T-helper 2 cell treated with Interferon-gamma antibody and Interleukin-4, amounts not matched to agents 100 ng/mL and 5 ng/mL, for 36 hours (primary cell): ENCODE data around the gene INPP5J. TPM values are rescaled to one million over a fixed set of nuclear protein-coding genes. Genes with fewer than 3 reads are reported as not detected.
"Not testable (repeated sequence)": the region's sequence is repeated elsewhere in the genome, so short reads cannot be mapped to it uniquely, and the experiment has no call there.

ENCODE experiments used
- intact Hi-C: fragments of 100-400 bp; cut with micrococcal nuclease; formaldehyde crosslinking; loops from one replicate; pipeline ENCODE4 v1.15.1; 2023
- total RNA-seq: library from RNA; stranded (reverse); gene quantifications from 2 replicates; pipeline ENCODE4 v1.2.3, GENCODE V29; 2022

Gene INPP5J
- total RNA-seq, 1 donor from 2014 or later: not detected

DNA sequence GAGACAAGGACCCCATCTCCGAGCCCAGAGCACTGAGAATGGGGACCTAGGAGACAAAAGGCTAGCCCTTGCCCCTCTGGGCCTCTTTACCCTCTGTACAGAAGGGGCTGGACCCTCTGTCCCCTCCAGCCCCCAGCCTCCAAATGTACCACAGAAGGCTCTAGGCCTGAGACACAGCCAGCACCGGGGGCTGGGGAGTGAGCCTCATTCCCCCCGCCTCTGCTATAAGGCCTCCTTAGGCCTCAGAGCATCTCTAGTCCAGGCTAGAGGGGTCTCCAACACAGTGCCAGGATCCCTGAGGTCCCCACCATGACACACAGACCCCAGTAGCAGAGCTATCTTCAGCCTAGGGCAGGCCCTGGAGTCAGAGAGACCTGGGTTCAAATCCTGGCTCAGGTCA, 36.8 kb upstream of the INPP5J start:
- intact Hi-C loops: loop anchor here (2.0 to 10.0 kb wide), 5 partner anchors 79 to 451 kb away; partner anchors contain the start of genes PATZ1, PIK3IP1, RNF185 and SLC35E4

DNA sequence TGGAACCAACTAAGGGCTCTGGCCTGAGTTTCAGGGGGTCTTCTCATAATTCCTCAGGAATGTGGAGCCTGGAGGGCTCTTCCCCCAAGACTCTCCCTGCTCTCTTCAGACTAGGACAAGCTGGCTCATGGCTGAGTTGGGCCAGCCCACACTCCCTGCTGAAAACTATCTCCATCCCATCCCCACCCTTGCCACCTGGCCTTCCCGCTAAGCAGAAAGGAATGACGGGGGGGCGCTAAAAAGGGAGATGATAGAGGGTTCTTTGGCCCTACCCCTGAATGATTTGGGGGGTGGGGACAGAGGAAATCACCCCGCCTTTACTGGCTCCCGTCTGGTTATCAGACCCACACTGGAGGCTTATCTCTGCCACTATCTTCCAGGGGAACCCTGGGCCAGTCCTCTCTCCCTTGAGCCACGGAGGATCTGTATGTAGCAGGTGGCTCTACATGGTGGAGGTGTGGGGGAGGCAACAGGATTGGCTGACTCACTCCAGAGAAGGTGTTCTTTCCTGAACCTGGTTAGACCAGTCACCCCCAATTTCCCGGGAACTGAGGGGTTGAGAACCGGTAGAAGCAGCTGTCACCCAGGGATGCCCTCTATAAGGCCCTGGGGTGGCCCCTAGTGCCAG, 35.9 kb upstream of the INPP5J start:
- intact Hi-C loops: loop anchor here (10.0 kb wide), 3 partner anchors 78 to 258 kb away; partner anchors contain the start of genes PATZ1, PIK3IP1 and RNF185

DNA sequence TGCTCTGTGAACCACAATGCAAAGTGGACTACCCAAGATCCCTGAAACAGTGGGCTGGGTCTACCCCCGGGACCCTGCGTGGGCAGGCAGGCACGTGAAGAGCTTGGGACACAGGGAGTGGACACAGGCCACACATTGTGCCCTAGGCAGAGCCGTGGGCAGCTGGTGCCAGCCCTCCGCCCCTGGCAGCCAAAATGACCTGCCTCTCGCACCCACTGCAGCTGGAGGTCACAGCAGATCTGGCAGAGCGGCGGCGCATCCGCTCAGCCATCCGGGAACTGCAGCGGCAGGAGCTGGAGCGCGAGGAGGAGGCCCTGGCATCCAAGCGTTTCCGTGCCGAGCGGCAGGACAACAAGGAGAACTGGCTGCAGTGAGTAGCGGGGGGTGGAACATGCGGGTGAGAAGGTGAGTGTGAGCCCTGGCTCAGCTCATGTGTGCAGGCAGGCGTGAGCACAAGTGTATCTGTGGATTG, 35.0 kb upstream of the INPP5J start:
- intact Hi-C loops: loop anchor here (10.0 kb wide), 3 partner anchors 77 to 257 kb away; partner anchors contain the start of genes PATZ1, PIK3IP1 and RNF185

DNA sequence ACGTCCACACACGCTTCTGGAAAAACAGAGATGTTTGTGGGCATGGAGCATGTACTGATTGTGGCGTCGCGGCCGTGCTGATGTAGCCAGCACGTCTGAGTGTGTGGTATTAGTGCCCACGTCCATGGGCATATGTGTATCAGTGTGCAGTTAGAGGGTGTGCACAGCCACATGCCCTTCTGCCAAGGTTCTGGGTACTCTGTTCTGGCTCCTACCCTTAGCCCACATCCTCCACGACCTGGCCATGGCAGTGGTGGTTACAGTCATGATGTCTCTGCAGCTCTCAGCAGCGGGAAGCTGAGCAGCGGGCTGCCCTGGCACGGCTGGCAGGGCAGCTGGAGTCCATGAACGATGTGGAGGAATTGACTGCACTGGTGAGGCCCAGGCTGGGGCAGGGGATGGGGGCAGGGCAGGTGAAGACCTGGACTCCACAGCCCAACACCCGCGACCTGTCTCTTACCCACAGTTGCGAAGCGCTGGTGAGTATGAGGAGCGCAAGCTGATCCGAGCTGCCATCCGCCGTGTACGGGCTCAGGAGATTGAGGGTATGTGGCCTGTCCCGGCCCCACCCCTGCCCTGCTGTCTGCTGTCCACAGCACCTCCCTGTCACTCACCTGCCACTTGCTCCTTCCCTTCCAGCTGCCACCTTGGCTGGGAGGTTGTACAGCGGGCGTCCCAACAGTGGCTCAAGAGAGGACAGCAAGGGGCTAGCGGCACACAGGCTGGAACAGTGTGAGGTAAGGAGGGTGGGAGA, 34.4 kb upstream of the INPP5J start:
- intact Hi-C loops: loop anchor here (10.0 kb wide), 3 partner anchors 76 to 256 kb away; partner anchors contain the start of genes PATZ1, PIK3IP1 and RNF185

DNA sequence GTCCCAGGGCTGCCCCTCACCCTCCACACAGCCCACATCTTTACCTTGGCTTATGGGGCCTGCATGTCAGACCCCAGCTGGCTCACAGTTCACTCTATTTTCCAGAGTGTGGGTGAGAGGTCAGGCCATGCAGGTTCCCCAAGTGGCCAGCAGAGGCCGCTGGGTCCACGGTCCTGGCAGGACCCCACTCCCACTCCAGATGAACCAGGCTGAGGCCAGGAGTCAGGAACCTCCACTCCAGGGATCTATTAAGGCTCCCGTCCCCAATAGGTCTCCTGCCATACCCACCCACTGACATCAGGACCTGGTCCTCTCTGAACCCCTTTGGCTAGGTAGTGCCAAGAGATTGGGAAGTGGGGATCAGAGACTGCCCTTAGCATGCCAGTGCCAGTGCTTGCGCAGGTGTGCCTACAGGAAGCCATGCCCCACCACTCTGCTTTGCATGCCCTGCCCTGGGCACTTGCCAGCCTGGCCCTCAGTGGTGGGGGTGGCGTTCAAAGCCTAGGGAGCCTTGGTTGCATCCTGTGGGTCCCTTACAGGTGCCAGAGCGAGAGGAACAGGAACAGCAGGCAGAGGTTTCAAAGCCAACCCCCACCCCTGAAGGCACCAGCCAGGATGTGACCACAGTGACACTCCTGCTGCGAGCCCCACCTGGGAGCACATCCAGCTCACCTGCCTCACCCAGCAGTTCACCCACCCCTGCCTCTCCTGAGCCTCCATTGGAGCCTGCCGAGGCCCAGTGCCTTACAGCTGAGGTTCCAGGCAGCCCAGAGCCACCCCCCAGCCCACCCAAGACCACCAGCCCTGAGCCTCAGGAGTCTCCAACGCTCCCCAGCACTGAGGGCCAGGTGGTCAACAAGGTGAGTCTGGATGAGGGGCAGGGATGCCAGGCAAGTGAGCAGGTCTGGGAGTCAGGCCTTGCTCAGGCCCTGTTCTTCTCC, 33.3 kb upstream of the INPP5J start:
- intact Hi-C loops: loop anchor here (1.0 to 10.0 kb wide), 4 partner anchors 75 to 255 kb away; partner anchors contain the start of genes PATZ1, PIK3IP1 and RNF185

DNA sequence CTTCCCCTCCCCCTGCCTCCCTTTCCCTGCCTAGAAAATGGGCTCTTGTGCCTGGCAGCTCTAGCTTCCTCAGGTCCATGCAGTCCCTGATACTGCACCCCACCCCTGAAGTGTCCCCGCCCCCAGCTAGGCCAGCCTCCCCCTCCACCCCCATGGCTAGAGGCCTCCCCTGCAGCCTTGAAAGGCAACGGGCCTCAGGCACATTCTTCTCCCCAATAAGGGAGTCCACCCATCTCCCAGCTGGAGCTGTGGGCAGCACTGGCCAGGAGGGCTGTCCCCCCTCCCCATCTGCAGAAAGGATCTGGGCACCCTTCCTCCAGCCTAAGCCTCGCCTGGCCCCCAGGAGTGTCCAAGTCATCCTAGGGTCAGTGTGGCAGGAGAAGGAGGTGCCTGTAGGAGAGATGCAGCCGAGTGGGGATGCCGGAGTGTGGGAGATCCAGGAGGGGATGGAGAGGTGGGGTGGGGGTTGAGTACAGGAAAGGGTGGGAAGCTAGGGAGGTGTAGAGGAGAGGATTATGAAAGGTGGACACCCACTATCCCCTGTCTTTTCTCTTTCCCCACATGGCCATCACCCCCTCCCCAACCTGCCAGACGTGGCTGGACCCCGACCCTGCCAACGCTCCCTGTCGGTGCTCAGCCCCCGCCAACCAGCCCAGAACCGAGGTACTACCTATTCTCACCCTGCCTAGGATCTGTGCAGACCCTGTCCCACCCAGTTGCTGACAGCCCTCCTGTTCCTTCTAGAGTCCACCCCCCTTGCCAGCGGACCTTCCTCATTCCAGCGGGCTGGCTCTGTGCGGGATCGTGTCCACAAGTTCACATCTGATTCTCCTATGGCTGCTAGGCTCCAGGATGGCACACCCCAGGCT, 32.3 kb upstream of the INPP5J start:
- intact Hi-C loops: no loop called here

DNA sequence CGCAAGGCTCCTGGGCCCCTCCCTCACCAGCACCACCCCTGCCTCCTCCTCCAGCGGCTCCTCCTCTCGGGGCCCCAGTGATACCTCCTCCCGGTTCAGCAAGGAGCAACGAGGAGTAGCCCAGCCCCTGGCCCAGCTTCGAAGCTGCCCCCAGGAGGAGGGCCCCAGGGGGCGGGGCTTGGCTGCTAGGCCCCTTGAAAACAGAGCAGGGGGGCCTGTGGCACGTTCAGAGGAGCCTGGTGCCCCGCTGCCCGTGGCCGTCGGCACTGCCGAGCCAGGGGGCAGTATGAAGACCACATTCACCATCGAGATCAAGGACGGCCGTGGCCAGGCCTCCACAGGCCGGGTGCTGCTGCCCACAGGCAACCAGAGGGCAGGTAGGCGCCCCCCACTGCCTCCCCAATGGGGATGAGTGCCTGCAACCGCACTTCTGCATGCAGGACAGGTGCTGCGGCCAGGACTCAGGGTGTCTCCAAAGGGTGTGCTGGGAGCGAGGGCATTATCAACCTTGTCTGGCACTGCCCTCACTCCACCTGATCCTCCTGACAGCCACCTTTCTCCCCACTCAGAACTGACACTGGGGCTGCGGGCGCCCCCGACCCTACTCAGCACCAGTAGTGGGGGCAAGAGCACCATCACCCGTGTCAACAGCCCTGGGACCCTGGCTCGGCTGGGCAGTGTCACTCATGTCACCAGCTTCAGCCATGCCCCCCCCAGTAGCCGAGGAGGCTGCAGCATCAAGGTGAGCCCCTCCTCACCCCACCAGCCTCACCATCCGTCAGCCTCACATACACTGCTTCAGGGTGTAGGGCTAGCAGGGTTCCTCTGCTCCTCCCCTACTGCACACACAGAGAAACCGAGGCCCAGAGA, 31.4 kb upstream of the INPP5J start:
- intact Hi-C loops: no loop called here

DNA sequence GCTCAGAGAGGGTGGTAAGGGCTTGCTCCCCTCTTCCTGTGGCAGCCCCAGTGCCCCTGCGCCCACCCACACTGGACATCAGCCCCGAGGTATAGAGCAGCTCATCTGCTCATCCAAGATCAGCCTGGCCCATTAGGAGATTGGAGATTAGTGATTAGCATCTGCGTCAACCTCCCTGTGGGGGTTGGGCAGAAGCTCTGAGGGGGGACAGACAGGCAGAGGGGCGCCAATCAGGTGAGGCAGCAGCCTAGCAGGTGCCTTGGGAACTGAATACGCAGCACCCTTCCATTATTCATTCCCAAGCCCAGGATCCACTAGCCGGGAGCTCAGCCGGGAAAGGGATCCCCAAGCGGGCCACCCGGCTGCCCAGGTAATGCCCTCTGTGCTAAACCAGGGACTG, 30.6 kb upstream of the INPP5J start:
- intact Hi-C loops: no loop called here

DNA sequence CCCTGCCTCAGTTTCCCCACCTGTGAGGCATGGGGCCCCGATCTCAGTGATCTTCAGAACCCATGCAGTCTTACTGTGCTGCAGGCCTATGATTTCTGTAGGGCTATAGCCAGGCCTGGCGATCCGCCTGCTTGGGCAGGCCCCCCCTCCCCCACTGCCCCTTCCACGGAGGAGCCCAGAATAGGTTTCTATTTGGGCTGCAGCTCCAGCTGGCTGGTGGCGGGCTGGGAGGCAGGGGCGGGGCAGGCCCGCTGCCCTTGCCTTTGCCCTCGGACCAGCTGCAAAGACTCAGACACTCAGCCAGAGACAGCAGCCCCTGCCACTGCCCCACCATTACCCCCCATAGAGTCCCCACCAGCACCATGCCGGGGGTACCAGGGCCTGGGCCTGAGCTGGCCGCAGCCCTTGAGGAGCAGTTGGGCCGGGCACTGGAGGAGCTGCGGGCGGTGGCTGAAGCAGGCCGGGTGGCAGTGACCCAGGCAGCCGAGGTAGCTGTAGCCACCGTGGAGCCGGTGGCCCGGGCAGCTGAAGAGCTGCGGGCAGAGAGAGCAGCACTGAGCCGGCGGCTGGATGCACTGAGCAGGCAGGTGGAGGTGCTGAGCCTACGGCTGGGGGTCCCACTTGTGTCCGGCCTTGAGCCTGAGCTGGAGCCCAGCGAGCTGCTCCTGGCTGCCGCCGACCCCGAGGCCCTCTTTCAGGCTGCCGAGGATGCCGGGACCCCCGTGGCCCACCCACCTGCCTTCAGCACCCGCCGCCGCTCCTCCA, 29.5 kb upstream of the INPP5J start:
- intact Hi-C loops: no loop called here

DNA sequence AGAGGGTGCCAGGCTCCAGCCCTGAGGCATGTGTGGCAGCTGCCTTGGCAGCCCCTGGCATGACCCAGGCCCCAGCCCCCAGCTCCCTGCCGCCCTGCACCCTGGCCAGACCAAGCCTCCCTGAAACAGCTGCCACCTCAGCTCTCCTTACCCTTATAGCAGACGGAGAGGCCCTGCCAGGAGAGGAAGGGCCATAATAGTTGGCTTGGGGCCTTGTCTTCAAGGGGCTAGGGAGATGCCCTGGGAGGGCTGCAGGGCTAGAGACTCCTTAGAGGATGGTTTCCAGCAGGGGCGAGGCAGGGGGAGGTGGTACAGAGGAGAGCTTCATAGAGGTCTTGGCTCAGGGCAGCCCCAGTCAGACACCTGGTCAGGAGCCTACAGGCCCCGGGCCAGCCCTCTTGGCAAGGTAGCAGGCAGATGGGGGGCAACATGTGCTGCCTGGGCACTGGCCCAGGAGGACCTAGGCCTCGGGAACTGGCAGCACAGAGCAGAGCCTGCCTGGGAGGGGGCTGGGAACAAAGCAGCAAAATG, 28.7 kb upstream of the INPP5J start:
- intact Hi-C loops: no loop called here

DNA sequence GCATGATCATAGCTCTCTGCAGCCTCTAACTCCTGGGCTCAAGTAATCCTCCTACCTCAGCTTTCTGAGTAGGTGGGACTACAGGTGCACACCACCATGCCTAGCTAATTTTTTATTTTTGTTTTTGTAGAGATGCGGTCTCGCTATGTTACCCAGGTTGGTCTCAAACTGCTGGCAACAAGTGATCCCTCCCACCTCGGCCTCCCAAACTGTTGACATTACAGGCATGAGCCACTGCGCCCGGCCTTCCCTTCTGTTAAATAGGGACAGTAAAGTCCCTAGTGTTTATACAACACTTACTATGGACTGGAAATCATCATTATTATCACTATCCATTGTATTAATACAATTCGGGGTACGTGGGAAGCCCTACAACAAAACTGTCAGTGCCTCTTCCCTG, 28.0 kb upstream of the INPP5J start:
- intact Hi-C loops: no loop called here

DNA sequence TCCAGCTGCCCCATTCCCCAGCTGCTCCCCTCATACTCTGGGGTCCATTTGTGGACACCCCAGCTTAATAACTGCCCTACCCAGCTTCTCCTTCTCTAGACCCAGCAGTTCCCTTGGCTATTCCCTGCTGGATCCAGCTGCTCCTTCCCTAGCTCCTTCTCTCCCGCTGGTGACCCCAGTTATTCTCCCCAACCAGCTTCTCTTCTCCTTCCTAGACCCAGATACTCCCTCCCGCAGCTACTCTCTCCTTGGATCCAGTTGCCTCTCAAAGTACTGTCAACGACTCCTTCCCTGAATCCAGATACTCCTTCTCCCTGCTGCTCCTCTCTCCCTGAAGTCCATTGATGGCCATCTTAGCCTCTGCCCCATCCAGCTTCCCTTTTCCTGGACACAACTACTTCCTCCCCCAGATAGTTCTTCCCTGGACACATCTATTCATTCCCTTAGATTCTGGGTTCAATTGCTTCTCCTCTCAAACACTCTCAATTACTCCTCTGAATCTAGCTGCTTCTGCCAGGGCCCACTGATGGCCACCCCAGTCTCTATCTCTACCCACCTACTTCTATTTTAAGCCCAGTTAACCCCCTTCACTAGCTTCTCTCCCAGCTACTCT, 27.0 kb upstream of the INPP5J start:
- intact Hi-C loops: no loop called here

DNA sequence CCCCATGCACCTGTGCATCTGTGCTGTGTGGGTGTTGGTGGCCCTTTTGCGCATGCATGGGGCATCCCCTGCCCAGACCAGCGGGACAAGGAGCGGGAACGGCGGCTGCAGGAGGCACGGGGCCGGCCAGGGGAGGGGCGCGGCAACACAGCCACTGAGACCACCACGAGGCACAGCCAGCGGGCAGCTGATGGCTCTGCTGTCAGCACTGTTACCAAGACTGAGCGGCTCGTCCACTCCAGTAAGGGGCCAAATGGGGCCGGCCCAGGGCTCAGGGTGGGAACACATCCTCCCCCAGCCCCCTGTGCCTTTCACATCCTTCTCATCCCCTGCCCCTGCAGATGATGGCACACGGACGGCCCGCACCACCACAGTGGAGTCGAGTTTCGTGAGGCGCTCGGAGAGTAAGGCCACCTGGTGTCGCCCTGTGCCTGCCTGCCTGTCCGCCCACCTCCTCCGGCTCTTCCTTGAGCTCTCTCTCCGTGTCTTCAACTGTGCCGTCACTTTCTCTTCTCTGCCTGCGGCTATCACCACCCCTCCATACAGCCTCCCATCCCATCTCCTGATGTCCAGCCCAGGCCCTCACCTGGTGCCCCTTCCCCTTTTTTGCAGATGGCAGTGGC, 26.0 kb upstream of the INPP5J start:
- intact Hi-C loops: no loop called here

DNA sequence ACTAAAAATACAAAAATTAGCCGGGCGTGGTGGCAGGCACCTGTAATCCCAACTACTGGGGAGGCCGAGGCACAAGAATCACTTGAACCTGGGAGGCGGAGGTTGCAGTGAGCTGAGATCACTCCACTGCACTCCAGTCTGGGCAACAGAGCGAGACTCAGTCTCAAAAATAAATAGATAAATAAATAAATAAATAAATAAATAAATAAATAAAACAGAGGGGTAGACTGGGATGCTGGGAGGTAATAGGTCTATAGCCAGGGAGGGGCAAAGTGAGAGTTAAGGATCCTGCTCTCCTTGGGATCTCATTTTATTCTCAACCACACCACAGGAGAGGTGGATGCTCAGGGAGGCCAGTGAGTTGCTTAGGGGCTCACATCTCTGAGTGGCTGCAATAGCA, 25.2 kb upstream of the INPP5J start:
- intact Hi-C loops: not testable (repeated sequence)

DNA sequence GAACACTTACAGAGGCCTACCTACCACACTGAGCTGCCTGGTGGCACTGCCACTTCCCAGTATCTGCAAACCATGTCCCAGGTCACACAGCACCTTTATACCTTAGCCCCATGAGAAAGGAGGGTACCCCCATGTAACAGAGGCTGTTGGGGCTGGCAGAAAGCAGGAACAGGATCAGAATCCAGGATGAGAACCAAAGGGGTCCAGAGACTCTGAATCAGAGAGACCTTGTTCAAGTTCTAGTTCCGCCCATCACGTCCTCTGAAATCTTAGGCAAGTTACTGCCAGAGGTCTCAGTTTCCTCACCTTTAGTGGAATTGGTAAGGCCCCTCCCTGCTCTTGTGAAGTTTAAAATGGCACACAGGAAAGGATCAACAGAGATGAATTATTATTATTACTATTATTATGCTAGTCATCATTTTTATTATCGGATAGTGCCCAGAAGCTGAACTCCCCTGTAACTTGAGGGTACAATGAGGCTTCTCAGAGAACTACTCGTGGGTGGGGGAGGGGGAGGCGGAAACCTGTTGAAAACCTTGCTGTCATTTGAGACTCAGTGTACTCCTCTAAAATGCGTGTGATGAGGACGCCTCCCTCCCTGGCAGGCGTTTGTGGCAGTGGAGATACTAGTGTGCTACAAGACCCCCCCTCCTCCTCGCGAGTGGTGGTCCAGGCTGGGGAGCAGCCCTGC, 24.7 kb upstream of the INPP5J start:
- intact Hi-C loops: no loop called here

DNA sequence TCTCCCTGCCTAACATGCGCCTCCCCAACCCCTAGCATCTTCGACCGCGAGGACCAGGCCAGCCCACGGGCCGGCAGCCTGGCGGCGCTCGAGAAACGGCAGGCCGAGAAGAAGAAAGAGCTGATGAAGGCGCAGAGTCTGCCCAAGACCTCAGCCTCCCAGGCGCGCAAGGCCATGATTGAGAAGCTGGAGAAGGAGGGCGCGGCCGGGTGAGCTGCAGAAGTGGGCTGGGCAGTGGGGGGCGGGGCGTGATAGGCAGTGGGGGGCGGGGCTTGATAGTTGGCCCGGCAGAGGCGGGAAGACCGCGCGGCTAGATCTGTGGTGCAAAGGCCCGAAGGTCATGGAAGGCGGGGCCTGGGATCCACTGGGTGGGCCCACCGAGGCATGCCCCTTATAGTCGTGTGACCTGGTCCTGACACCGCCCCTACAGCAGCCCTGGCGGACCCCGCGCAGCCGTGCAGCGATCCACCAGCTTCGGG, 24.1 kb upstream of the INPP5J start:
- intact Hi-C loops: no loop called here

DNA sequence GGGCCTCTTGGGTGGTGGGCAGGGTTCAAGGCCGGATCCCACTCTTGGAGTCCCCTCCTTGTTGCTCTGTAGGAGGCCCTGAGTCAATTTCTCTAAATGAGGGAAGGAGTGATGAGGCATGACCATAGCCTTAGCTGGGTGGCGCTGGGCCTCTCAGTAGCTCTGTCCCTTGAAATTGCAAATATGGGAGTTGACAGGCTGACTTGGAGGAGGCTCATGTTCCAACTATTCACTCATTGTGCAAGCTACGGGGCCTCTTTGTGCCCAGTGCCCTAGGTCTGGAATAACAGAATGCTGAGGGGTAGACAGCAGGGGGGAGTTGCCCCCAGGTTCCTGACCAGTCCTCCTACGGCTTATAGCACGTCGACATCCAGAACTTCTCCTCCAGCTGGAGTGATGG, 23.4 kb upstream of the INPP5J start:
- intact Hi-C loops: no loop called here
